SK-N-SH (cell line): Measurements from ENCODE around the gene CA12. TPM values are rescaled to one million over a fixed set of nuclear protein-coding genes. Genes with fewer than 3 reads are reported as not detected.

Experiments
- CTCF ChIA-PET: fragments of 300-600, 350-600 bp; formaldehyde crosslinking; extraction: SDS; loops from one replicate; lab custom pipeline; 2021; lab: Yijun Ruan, JAX
- POLR2A ChIA-PET: fragments of 350-600 bp; sonication (Branson Sonifier 250); formaldehyde crosslinking; extraction: SDS; loops from one replicate; lab custom pipeline; 2020; ENCODE audit warnings: antibody characterized with exemption, inconsistent platforms; lab: Yijun Ruan, JAX
- DNase-seq: peaks from one replicate; pipeline ENCODE4 v3.0.0; 2012
- H2AFZ ChIP-seq: fragments of 200-600 bp; sonication (generic); 2 replicates; pipeline ENCODE4 v1.8.1; 2016; ENCODE audit warnings: antibody characterized with exemption, mild to moderate bottlenecking, low read depth
- H3F3A ChIP-seq: fragments of 200-600 bp; sonication (generic); replicated peaks from 2 replicates; pipeline ENCODE3; 2016; ENCODE audit warnings: antibody characterized with exemption, mild to moderate bottlenecking; ENCODE audit not compliant: insufficient read depth
- H3K27ac ChIP-seq, 2 experiments: fragments of 200-500 bp in 1 of 2; fragments of 200-600 bp in 1 of 2; sonication (Bioruptor generic) in 1 of 2; sonication (generic), shearing (Covaris generic) in 1 of 2; 2 replicates each; pipeline versions ENCODE4 v1.5.1 to v1.6.1; 2014 to 2016; ENCODE audit warnings: low read depth in 2 of 2, inconsistent platforms in 1 of 2, low read length in 1 of 2, mild to moderate bottlenecking in 1 of 2, mixed read lengths in 1 of 2
- H3K27me3 ChIP-seq: fragments of 200-600 bp; sonication (generic), shearing (Covaris generic); 2 replicates; pipeline ENCODE4 v1.6.1; 2016; ENCODE audit warnings: mixed run types; ENCODE audit not compliant: insufficient read depth
- H3K36me3 ChIP-seq, 2 experiments: fragments of 200-500 bp in 1 of 2; fragments of 200-600 bp in 1 of 2; sonication (Bioruptor generic) in 1 of 2; sonication (generic) in 1 of 2; replicated peaks in 1 of 2; 2 replicates each; pipeline versions ENCODE3 to v1.5.1; 2014 to 2016; ENCODE audit warnings: low read length in 1 of 2, mild to moderate bottlenecking in 1 of 2; ENCODE audit not compliant: insufficient read depth in 2 of 2, control insufficient read depth in 1 of 2
- H3K4me1 ChIP-seq, 2 experiments: fragments of 200-500 bp in 1 of 2; fragments of 200-600 bp in 1 of 2; sonication (Bioruptor generic) in 1 of 2; sonication (generic), shearing (Covaris generic) in 1 of 2; 2 replicates each; pipeline versions ENCODE4 v1.5.1 to v1.6.1; 2014 to 2016; ENCODE audit warnings: low read depth in 1 of 2, low read length in 1 of 2, mixed run types in 1 of 2; ENCODE audit not compliant: insufficient read depth in 2 of 2, control insufficient read depth in 1 of 2
- H3K4me2 ChIP-seq: fragments of 200-600 bp; sonication (generic), shearing (Covaris generic); 2 replicates; pipeline ENCODE4 v1.6.1; 2017; ENCODE audit warnings: mixed run types
- H3K4me3 ChIP-seq, 2 experiments: fragments of 200-500 bp in 1 of 2; fragments of 200-600 bp in 1 of 2; sonication (Bioruptor generic) in 1 of 2; sonication (generic), shearing (Covaris generic) in 1 of 2; 2 replicates each; pipeline versions ENCODE4 v1.5.1 to v1.8.1; 2014 to 2016; ENCODE audit warnings: low read depth in 2 of 2, inconsistent platforms in 1 of 2, low read length in 1 of 2, mild to moderate bottlenecking in 1 of 2, mixed read lengths in 1 of 2, moderate library complexity in 1 of 2
- H3K79me2 ChIP-seq: fragments of 200-600 bp; sonication (generic); 2 replicates; pipeline ENCODE4 v1.8.1; 2017; ENCODE audit warnings: mild to moderate bottlenecking; ENCODE audit not compliant: insufficient read depth
- H3K9ac ChIP-seq: fragments of 200-600 bp; sonication (generic); 2 replicates; pipeline ENCODE4 v1.6.1; 2017; ENCODE audit warnings: mixed run types
- H3K9me2 ChIP-seq: fragments of 200-600 bp; sonication (generic); 2 replicates; pipeline ENCODE4 v1.6.1; 2017; ENCODE audit warnings: mixed run types
- H3K9me3 ChIP-seq: fragments of 200-600 bp; sonication (generic); 2 replicates; pipeline ENCODE4 v1.6.1; 2017; ENCODE audit warnings: mixed run types, mild to moderate bottlenecking, moderate library complexity
- H4K20me1 ChIP-seq: fragments of 200-600 bp; sonication (generic); 2 replicates; pipeline ENCODE4 v1.6.1; 2017; ENCODE audit warnings: mild to moderate bottlenecking, mixed run types; ENCODE audit not compliant: insufficient read depth
- CHD2 ChIP-seq: fragments of 150-350 bp; IDR thresholded peaks from 2 replicates; pipeline ENCODE4 v1.6.1; 2018; ENCODE audit warnings: low read length; ENCODE audit not compliant: partially characterized antibody
- CTCF ChIP-seq: fragments of 200-600 bp; sonication (generic); IDR thresholded peaks from 2 replicates; pipeline ENCODE4 v1.6.1; 2017; ENCODE audit warnings: antibody characterized with exemption, mild to moderate bottlenecking, moderate library complexity
- ELF1 ChIP-seq: IDR thresholded peaks from 2 replicates; pipeline ENCODE4 v1.4.0; 2012
- EP300 ChIP-seq, 2 experiments: IDR thresholded peaks; 2 replicates each; pipeline versions ENCODE4 v1.4.0 to v1.6.1; 2012; ENCODE audit warnings: borderline replicate concordance in 1 of 2, low read depth in 1 of 2, low read length in 1 of 2
- FOSL2 ChIP-seq: IDR thresholded peaks from 2 replicates; pipeline ENCODE4 v1.4.0; 2012; ENCODE audit warnings: low read depth, mild to moderate bottlenecking, moderate library complexity, borderline replicate concordance
- FOXJ3 ChIP-seq: sonication (generic); formaldehyde crosslinking; IDR thresholded peaks from 2 replicates; pipeline ENCODE4 v1.5.1; 2020; ENCODE audit warnings: mild to moderate bottlenecking, missing genetic modification reagents
- FOXM1 ChIP-seq: IDR thresholded peaks from 2 replicates; pipeline ENCODE4 v1.4.0; 2012; ENCODE audit warnings: low read depth, mild to moderate bottlenecking
- GATA2 ChIP-seq: sonication (generic); formaldehyde crosslinking; IDR thresholded peaks from 2 replicates; pipeline ENCODE4 v1.5.0; 2020; ENCODE audit warnings: mild to moderate bottlenecking, missing genetic modification reagents
- JUND ChIP-seq: IDR thresholded peaks from 2 replicates; pipeline ENCODE4 v1.4.0; 2012
- MAX ChIP-seq: IDR thresholded peaks from 2 replicates; pipeline ENCODE4 v1.4.0; 2012; ENCODE audit warnings: low read depth
- NFIC ChIP-seq: IDR thresholded peaks from 2 replicates; pipeline ENCODE4 v1.4.0; 2012; ENCODE audit warnings: borderline replicate concordance
- NRF1 ChIP-seq: IDR thresholded peaks from 2 replicates; pipeline ENCODE4 v1.6.1; 2012; ENCODE audit warnings: low read depth, mild to moderate bottlenecking, low read length
- PBX3 ChIP-seq: IDR thresholded peaks from 2 replicates; pipeline ENCODE4; 2012
- POLR2AphosphoS5 ChIP-seq: IDR thresholded peaks from 2 replicates; pipeline ENCODE4 v1.6.1; 2012; ENCODE audit warnings: low read depth, low read length
- REST ChIP-seq: IDR thresholded peaks from 2 replicates; pipeline ENCODE4 v1.6.1; 2012; ENCODE audit warnings: mild to moderate bottlenecking, low read depth, low read length, moderate library complexity
- RXRA ChIP-seq: IDR thresholded peaks from 2 replicates; pipeline ENCODE4 v1.4.0; 2012; ENCODE audit warnings: low read depth, mild to moderate bottlenecking, borderline replicate concordance
- SIN3A ChIP-seq: IDR thresholded peaks from 2 replicates; pipeline ENCODE4 v1.6.1; 2012; ENCODE audit warnings: low read depth, mild to moderate bottlenecking, low read length, moderate library complexity, borderline replicate concordance
- TCF12 ChIP-seq: IDR thresholded peaks from 2 replicates; pipeline ENCODE4 v1.4.0; 2012
- USF1 ChIP-seq: IDR thresholded peaks from 2 replicates; pipeline ENCODE4 v1.4.0; 2012; ENCODE audit warnings: low read depth, borderline replicate concordance
- USF2 ChIP-seq: fragments of 150-350 bp; IDR thresholded peaks from 2 replicates; pipeline ENCODE4 v1.6.1; 2017; ENCODE audit warnings: antibody characterized with exemption, low read length, low read depth, borderline replicate concordance
- YY1 ChIP-seq: IDR thresholded peaks from 2 replicates; pipeline ENCODE4 v1.4.0; 2012; ENCODE audit warnings: low read depth, mild to moderate bottlenecking
- WGBS: methylation state at CpG from one replicate; pipeline ENCODE4 v1.1.6; 2017; ENCODE audit warnings: low lambda C conversion rate; 5-methylcytosine and 5-hydroxymethylcytosine counted together
- polyA plus RNA-seq, 3 experiments: library from polyadenylated mRNA; depleted of rRNA; stranded (reverse); fragments of >200 nt; gene quantifications; 2 replicates each; pipeline ENCODE4 v1.2.3, GENCODE V29; 2012

The CA12 gene
- polyA plus RNA-seq, 1 of the 3 experiments (the other 2 are of a cell fraction): 39.4 TPM

GRCh38 chr15:63287109-63287508 lies 94.5 kb downstream of the CA12 start:
- peaks cover 0 to 21% of the 10 kb centered on the region in 2 experiments; a peak in 2 of 4 replicates for H3K4me1 ChIP-seq
- no peak overlapping the region for H3K4me3 ChIP-seq
- no peak for TF ChIP-seq NRF1
- TF ChIP-seq GATA2: no peak
- TF ChIP-seq JUND: 0 out of 2 replicates have a peak, but pooled peaks have one; percentile 8
- peak; percentile 19; the same call in 1 of the 2 replicates for TF ChIP-seq FOSL2
- no peak for TF ChIP-seq USF2
- peak; percentile 52 for TF ChIP-seq MAX
- no peaks in the 10 kb centered on the region for H4K20me1 ChIP-seq
- no peak overlapping the region for H3K9ac ChIP-seq
- WGBS: 82% methylated on average over 2 of the region's 2 CpGs
- CTCF ChIA-PET: interaction anchor here (0.9 to 6.2 kb wide), 6 partner anchors 14 to 127 kb away, joined by 3 to 73 read pairs (median 7); no protein-coding TSS in a partner anchor
- peak overlapping the region; percentile 45; the same call in 1 of the 2 replicates for H2AFZ ChIP-seq
- no peak overlapping the region for H3K4me2 ChIP-seq
- no peak for DNase-seq
- H3K79me2 ChIP-seq: 0 out of 2 replicates have a peak, but pooled peaks cover 6% of the 10 kb centered on the region
- peaks cover 18 to 40% of the 10 kb centered on the region in 2 experiments for H3K36me3 ChIP-seq
- no peaks in the 10 kb centered on the region for H3K9me3 ChIP-seq
- no peaks in the 10 kb centered on the region for H3K9me2 ChIP-seq
- H3F3A ChIP-seq: peaks cover 34% of the 10 kb centered on the region
- H3K27me3 ChIP-seq: no peaks in the 10 kb centered on the region
- H3K27ac ChIP-seq: peak overlapping the region in 1 of 2 experiments; percentile 28; a peak in 1 of 4 replicates
- POLR2A ChIA-PET: no interaction called here

- DNase-seq: no peak
- 100% methylated on average over 5 of the region's 6 CpGs for WGBS
- H3K4me2 ChIP-seq: no peak overlapping the region
- H3K9ac ChIP-seq: no peak overlapping the region
- H2AFZ ChIP-seq: no peak overlapping the region
- ChIA-PET POLR2A (no interaction called here), CTCF (interaction anchor here (1.2 to 1.6 kb wide), 3 partner anchors 118 to 190 kb away, joined by 3 to 6 read pairs (median 4); no protein-coding TSS in a partner anchor)
- no peaks in the 10 kb centered on the region for H3K9me2 ChIP-seq
- H3K27ac ChIP-seq: no peak overlapping the region
- no peaks in the 10 kb centered on the region for H3K79me2 ChIP-seq
- no peaks in the 10 kb centered on the region for H3K9me3 ChIP-seq
- H3F3A ChIP-seq: peaks cover 13% of the 10 kb centered on the region
- H4K20me1 ChIP-seq: no peaks in the 10 kb centered on the region
- no peaks in the 10 kb centered on the region for H3K27me3 ChIP-seq
- no peak overlapping the region for H3K4me3 ChIP-seq
- H3K36me3 ChIP-seq: peaks cover 24 to 60% of the 10 kb centered on the region in 2 experiments
- H3K4me1 ChIP-seq: peaks cover 0 to 10% of the 10 kb centered on the region in 2 experiments; a peak in 2 of 4 replicates
- TF ChIP-seq USF1 (no peak), FOXJ3 (CRISPR knock-in tag) (no peak), FOXM1 (no peak), SIN3A (no peak), PBX3 (no peak), RXRA (no peak), CTCF (no peak), TCF12 (no peak), ELF1 (no peak), POLR2AphosphoS5 (no peak), REST (no peak), EP300 (IDR thresholded peaks at IDR 0.05; ENCODE audit: borderline replicate concordance in 1 of 2, low read depth in 1 of 2, low read length in 1 of 2) (no peak), CHD2 (no peak), NFIC (no peak), YY1 (no peak)
These were observed 97.3 kb downstream of the CA12 start for GRCh38 chr15:63284335-63284734.
